Hematopoietic multipotent progenitor cell treated with erythropoietin and hydrocortisone succinate and interleukin-3 and kit ligand, for 17 days (in vitro differentiated cells): ENCODE results near the gene FYB1.

ENCODE experiments used
- DNase-seq: peaks from one replicate; pipeline ENCODE4 v3.0.0-alpha.2; 2015; ENCODE audit warnings: low spot score

Gene FYB1

GRCh38 chr5:39158786-39159185 is 60.6 kb downstream of the FYB1 start:
- DNase-seq = no peak

- DNase-seq = no peak
Measured at GRCh38 chr5:39158127-39158593, 61.2 kb downstream of the FYB1 start.

GRCh38 chr5:39157701-39158100 is 61.7 kb downstream of the FYB1 start:
- DNase-seq = no peak

GRCh38 chr5:39156082-39156481 is 63.3 kb downstream of the FYB1 start:
- no peak for DNase-seq

GRCh38 chr5:39151745-39152144 is 67.6 kb downstream of the FYB1 start:
- DNase-seq = no peak

- DNase-seq = no peak
Measured at GRCh38 chr5:39149966-39150365, 69.4 kb downstream of the FYB1 start.

- no peak for DNase-seq
Measured at GRCh38 chr5:39148983-39149534, 70.3 kb downstream of the FYB1 start.

GRCh38 chr5:39146831-39147540 is 72.4 kb downstream of the FYB1 start:
- DNase-seq = no peak

- no peak for DNase-seq
Measured at GRCh38 chr5:39143151-39143860, 76.1 kb downstream of the FYB1 start.

- DNase-seq = no peak
Measured at GRCh38 chr5:39140558-39141168, 78.7 kb downstream of the FYB1 start.

GRCh38 chr5:39138892-39139291 is 80.5 kb downstream of the FYB1 start:
- DNase-seq = no peak

GRCh38 chr5:39137819-39138451 is 81.4 kb downstream of the FYB1 start:
- DNase-seq = no peak

GRCh38 chr5:39137391-39137790 is 82.0 kb downstream of the FYB1 start:
- no peak for DNase-seq

- no peak for DNase-seq
Measured at GRCh38 chr5:39132792-39133191, 86.6 kb downstream of the FYB1 start.

GRCh38 chr5:39132128-39132447 is 87.3 kb downstream of the FYB1 start:
- DNase-seq = no peak

- DNase-seq = no peak
Measured at GRCh38 chr5:39131210-39132127, 87.9 kb downstream of the FYB1 start.

- DNase-seq = no peak
Measured at GRCh38 chr5:39130716-39131115, 88.6 kb downstream of the FYB1 start.

GRCh38 chr5:39121922-39122321 is 97.4 kb downstream of the FYB1 start:
- no peak for DNase-seq

- no peak for DNase-seq
Measured at GRCh38 chr5:39121315-39121714, 98.0 kb downstream of the FYB1 start.

- DNase-seq = no peak
Measured at GRCh38 chr5:39120052-39120420, 99.3 kb downstream of the FYB1 start.

- DNase-seq = peak; percentile 17
Measured at GRCh38 chr5:39119404-39120051, 99.8 kb downstream of the FYB1 start.
